Measurements from ENCODE around the gene C11orf97. TPM values are rescaled to one million over a fixed set of nuclear protein-coding genes. Genes with fewer than 3 reads are reported as not detected.

C11orf97 gene
- total RNA-seq, 1 experiment from 2014 or later = not detected

DNA sequence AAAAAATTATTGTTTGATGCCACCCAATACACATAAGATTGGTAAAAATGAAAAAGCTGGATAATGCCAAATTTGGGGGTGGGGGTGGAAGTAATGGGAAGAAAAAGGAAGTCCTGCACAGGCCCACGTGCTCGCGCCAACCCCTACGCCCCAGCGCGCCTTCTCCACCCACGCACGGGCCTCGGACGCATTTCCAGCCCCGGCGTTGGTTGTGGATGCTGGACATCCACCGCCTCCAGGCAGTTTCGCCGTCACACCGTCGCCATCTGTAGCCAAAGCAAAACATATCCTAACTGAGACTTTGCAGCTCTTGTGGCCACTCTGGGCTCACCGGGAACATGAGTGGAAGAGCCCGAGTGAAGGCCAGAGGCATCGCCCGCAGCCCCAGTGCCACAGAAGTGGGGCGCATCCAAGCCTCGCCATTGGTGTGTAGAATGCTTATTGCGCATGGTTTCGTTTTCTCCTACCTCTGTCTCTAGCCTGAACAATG, 55.0 kb downstream of the C11orf97 start, which contains the start of gene PIWIL4:
Gene PIWIL4 (plus strand): TSS at position 188 of the 490 bp plus-strand sequence. CDS start 151 bp downstream, at position 339.
- Histone ChIP-seq H4K20me1 (ENCODE audit: control insufficient read depth, insufficient read depth, insufficient read length) (no peaks in the 10 kb centered on the region), H3K56ac (ENCODE audit: insufficient read length, low read depth, low read length) (no peak within 1 kb of the TSS), H4K91ac (ENCODE audit: insufficient read length, low read depth, low read length) (no peak within 1 kb of the TSS), H2AK5ac (ENCODE audit: insufficient read length, low read length) (no peak within 1 kb of the TSS), H3K79me1 (ENCODE audit: insufficient read depth, low read depth, low read length, poor library complexity, severe bottlenecking) (no peaks in the 10 kb centered on the region), H3K18ac (ENCODE audit: insufficient read length, low read depth, low read length) (no peak within 1 kb of the TSS), H3K4me1 (ENCODE audit: insufficient read depth, low read length) (no peaks in the 10 kb centered on the region), H2BK20ac (ENCODE audit: low read depth, low read length, poor library complexity, severe bottlenecking) (no peak within 1 kb of the TSS), H3K27ac (ENCODE audit: insufficient read length, low read depth, low read length) (no peak within 1 kb of the TSS), H3K23ac (ENCODE audit: insufficient read length, low read depth, low read length) (no peak within 1 kb of the TSS), H3K79me2 (ENCODE audit: insufficient read depth, low read length) (no peaks in the 10 kb centered on the region), H3K23me2 (ENCODE audit: insufficient read length, low read depth, low read length, poor library complexity, severe bottlenecking) (no peaks in the 10 kb centered on the region), H3K9me3 (ENCODE audit: control insufficient read depth, low read depth, low read length) (no peaks in the 10 kb centered on the region), H3K27me3 (ENCODE audit: insufficient read depth, low read length) (no peaks in the 10 kb centered on the region), H3K4me2 (ENCODE audit: insufficient read depth, insufficient read length, low read length) (no peak within 1 kb of the TSS), H3K14ac (ENCODE audit: insufficient read depth, low read length) (no peak within 1 kb of the TSS), H2BK5ac (ENCODE audit: insufficient read length, low read length) (no peak within 1 kb of the TSS), H2BK12ac (ENCODE audit: insufficient read length, low read depth, low read length) (no peak within 1 kb of the TSS), H2BK15ac (ENCODE audit: low read depth, low read length) (no peak within 1 kb of the TSS), H2AFZ (ENCODE audit: low read length) (no peak within 1 kb of the TSS), H3T11ph (ENCODE audit: low read length) (no peak within 1 kb of the TSS), H2BK120ac (ENCODE audit: low read depth, low read length, poor library complexity, severe bottlenecking) (no peak within 1 kb of the TSS), H3K9ac (ENCODE audit: extremely low read depth, insufficient read length, low read length) (no peak within 1 kb of the TSS), H4K5ac (ENCODE audit: insufficient read length, low read depth, low read length) (no peak within 1 kb of the TSS), H3K4ac (ENCODE audit: low read depth, low read length) (no peak within 1 kb of the TSS), H4K8ac (replicated peaks; ENCODE audit: insufficient read length, low read depth, low read length) (no peak within 1 kb of the TSS)
- H3K4me3 Mint-ChIP-seq = no peak within 1 kb of the TSS
- peaks cover 6 to 10% of the 10 kb centered on the region in 2 experiments for H3K4me1 Mint-ChIP-seq
- H3K36me3 Mint-ChIP-seq (ENCODE audit: insufficient read depth in 1 of 3, low read depth in 3 of 3) = no peaks in the 10 kb centered on the region
- no peaks in the 10 kb centered on the region for H3K9me3 Mint-ChIP-seq
- no peak for DNase-seq
- 0 out of 2 replicates have a peak, but pooled peaks cover 3% of the 10 kb centered on the region for H3K27me3 Mint-ChIP-seq (ENCODE audit: low read depth)
- no CpG with 5 or more reads among the region's 25 CpGs for WGBS (ENCODE audit: extremely low coverage, insufficient read length, low lambda C conversion rate)
- H3K27ac Mint-ChIP-seq = no peak within 1 kb of the TSS
- TF ChIP-seq, protein P1, sequence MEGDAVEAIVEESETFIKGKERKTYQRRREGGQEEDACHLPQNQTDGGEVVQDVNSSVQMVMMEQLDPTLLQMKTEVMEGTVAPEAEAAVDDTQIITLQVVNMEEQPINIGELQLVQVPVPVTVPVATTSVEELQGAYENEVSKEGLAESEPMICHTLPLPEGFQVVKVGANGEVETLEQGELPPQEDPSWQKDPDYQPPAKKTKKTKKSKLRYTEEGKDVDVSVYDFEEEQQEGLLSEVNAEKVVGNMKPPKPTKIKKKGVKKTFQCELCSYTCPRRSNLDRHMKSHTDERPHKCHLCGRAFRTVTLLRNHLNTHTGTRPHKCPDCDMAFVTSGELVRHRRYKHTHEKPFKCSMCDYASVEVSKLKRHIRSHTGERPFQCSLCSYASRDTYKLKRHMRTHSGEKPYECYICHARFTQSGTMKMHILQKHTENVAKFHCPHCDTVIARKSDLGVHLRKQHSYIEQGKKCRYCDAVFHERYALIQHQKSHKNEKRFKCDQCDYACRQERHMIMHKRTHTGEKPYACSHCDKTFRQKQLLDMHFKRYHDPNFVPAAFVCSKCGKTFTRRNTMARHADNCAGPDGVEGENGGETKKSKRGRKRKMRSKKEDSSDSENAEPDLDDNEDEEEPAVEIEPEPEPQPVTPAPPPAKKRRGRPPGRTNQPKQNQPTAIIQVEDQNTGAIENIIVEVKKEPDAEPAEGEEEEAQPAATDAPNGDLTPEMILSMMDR (conservative IDR thresholded peaks at IDR 0.05) = no peak

Data from H9 (cell line).